GM12892 (cell line): ENCODE measurements around the gene CAMTA1.

Experiments used
- POLR2A ChIP-seq: IDR thresholded peaks from 2 replicates; pipeline ENCODE4 v1.6.1; 2011; ENCODE audit warnings: low read depth, low read length, control low read depth
- POLR2AphosphoS5 ChIP-seq: IDR thresholded peaks from 2 replicates; pipeline ENCODE4 v1.6.1; 2011; ENCODE audit warnings: low read depth, low read length, control low read depth
- TAF1 ChIP-seq: IDR thresholded peaks from 2 replicates; pipeline ENCODE4 v1.6.1; 2011; ENCODE audit warnings: low read depth, mild to moderate bottlenecking, control low read depth, low read length, borderline replicate concordance

GRCh38 chr1:7026169-7026568, 240.9 kb downstream of the CAMTA1 start:
- TF ChIP-seq POLR2AphosphoS5 (no peak), TAF1 (no peak), POLR2A (no peak)
